Measurements from ENCODE around the gene POPDC2.

Gene POPDC2

DNA sequence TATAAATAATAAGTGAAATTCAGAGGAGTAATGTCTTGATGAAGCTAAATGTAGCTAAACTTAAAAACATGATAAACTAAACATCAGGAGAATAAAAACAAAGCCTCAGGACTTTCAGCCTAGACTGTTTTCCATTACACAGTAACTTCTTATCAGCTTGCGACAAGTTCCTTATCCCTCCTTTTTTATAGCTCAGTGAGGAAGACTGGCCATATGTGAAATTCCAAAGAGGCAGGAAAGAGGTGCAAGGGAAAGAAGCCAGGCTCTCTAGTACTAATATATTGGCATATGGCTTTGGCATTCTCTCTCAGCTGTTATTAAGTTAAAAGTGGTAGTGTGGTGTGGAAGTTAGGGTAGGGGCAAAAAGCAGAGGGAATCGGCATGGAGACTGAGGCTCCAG lies 12.4 kb upstream of the POPDC2 start:
- DNase-seq (ENCODE audit: low read depth in 2 of 2), result no peak

DNA sequence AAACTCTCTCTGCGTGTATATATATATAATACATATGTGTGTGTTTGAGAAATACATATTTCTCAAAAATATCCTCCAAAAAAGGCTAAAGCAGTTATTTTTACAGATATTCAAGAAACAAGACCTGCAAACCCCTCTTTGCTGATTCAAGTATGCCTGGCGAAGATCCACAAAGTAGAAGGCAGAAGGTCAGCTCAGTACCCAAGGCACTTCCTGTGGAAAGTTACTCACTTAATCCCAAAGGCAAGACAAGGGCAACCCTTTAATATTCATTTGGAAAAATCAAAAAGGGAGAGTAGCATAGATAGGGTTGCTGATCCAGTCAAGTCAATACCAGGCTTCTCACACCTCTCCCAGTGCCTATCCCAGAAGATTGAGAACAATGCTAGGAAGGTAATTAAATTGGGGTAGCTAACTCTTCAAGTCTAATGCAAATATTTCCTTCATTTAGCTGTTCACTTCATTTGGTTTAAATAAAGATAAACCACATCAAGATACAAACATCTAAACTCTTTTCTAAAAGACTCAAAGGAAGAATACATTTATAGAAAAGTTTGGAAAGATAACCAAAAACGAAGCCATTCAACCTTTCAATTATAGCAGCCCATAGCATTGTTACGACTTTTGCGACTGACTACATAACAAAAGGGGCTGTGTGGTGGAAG lies 9.6 kb upstream of the POPDC2 start:
- no peak for DNase-seq (ENCODE audit: low read depth in 2 of 2)

DNA sequence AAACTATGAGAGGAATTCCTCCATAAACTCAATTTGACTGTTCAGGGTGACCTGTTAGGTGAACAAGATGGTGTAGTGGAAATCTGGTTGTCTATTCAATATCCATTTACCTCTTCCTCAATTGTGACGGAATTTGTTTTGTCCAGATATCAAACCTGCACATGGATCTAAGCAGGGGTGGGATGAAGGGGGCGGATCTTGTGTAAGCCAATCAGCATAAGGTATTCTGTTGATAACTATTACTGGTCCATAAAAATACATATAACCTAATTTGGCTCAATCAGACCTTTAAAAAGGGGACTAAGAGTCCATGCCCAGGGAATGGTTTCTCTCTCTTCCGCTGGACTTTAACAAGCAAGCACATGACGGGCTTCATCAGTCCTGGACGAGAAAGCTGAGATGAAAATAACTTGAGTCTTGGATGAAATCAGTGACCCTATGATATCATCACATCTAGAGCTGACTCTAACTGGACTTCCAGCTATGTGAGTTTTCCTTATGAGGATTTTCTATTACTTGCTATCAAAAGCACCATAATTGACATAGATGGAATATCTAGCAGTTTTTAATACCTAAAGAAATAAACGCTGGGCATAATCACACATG lies 5.7 kb upstream of the POPDC2 start:
- DNase-seq (ENCODE audit: low read depth in 2 of 2), result no peak

DNA sequence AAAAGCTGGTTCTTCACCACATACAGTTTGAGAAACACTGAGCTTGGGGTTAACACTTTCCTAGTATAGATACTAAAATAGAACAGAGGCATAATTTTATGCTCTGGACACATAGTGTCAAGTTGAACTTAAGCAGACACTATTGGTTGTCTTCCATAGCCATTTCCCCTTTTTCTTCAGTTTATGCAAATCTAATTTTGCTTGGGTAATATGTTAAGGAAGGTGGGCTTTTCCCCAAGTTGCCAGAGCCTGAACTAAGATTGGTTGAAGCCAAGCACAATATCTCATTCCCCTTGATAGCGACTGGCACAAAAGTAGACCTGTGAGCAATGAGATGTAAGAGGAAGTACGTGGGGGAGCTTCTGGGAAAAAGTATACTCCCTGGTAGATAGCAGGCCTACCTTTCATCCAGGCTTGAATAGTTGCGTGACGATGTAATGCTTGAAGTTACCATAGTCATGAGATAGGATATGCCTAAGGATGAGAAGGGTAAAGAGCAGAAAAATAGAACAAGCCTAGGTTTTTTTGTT lies 4.5 kb upstream of the POPDC2 start:
- DNase-seq (ENCODE audit: low read depth in 2 of 2), result no peak

DNA sequence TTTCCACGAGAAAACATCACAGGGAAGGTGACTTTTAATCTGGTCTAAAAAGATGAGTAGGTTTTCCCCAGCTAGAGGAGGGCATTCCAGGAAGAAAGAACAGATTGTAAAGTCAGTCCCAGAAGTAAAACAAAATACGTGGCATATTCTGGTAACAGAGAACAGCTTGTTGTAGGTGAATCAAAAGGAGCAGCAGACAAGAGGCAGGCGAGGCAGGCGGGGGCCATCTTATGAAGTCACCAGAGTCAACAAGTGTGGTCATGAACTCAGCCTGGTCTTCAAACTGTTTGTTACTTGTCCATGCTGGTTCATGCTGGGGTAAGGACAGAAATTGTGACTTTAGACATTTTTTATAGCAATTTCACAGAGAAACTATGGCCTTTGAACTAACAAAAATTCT lies 4.0 kb upstream of the POPDC2 start:
- no peak for DNase-seq (ENCODE audit: low read depth in 2 of 2)

DNA sequence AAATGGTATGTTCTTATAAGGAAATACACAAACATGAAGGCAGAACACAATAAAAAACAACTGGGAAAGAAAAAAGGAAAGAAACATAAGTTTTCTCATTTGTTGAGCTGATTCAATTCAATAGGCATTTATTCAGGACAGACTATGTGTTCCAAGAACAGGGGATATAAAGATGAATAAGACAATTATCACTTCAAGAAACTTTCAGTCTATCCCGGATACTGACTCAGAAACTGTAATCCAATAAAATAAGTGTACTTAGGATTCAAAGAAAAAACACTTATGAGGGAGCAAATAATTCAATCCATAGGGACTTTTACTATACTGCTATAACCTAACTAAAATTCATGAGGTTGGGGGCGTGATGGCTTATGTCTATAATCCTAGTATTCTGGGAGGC lies 3.5 kb upstream of the POPDC2 start:
- no peak for DNase-seq (ENCODE audit: low read depth in 2 of 2)

DNA sequence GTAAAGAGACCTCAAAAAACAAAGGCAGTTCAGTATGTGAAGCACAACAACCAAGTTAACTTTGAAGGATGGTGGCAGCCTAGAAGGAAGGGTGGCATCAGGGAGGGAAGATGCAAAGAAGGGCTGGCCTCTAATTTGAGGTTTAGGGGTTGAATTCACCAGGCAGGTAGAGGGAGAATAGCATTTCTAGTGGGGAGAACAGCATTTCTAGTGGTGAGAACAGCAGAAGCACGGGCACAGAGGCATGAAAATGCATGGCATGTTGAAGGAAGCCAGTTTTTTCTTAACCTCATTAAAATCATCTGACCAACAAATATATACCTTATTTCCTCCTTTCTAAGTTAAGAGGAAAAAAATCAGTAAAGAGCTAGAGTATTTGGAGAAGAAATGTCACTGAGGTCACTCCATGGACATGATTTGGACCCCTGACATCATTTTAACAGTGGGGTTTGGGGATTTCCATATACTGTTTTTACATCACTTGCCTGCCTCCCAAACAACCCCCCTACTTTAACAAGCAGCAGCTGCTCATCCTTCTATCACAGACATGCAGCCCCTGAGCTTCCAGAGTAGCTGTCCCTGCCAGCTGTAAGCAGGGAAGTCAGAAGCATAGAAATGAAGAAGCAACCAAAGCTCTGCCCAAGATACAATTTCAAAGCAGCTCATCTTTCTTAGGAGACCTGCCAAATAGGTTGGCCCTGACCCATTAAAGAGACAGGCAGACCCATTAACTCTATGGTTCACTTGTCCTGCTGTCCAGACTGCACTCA lies 2.4 kb upstream of the POPDC2 start:
- no peak for DNase-seq (ENCODE audit: low read depth in 2 of 2)

DNA sequence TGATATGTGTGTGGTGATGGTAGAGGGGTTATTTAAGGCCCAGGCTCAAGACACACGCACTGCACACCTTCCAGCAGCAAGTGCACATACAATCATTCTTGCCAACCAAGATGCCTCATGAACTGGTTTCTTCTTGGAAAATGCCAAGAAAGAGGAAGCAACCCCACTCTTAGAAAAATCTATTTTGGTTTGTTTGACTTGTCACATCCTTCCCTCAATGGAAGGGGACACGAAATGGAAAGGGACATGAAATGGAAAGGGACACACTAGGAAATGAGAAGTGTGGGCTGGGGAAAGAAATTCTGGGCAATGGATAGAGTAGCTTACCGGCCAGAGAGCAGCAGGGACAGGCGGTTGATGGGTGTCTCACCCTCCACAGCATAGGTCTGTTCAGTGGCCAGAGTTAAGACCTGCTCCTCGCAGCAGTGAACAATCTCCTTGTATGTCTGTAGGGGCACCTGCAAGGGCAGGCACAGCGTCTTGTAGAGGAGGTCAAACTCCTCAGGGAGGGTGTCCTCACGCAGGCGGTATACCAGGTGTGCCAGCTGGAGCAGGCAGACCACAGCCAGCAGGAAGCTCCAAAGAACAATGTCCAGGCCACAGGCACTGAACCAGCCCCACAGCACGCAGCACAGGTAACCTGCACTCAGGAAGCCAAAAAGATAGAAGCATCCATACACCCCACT lies 640 bp downstream of the POPDC2 start:
- no peak for DNase-seq (ENCODE audit: low read depth in 2 of 2)

DNA sequence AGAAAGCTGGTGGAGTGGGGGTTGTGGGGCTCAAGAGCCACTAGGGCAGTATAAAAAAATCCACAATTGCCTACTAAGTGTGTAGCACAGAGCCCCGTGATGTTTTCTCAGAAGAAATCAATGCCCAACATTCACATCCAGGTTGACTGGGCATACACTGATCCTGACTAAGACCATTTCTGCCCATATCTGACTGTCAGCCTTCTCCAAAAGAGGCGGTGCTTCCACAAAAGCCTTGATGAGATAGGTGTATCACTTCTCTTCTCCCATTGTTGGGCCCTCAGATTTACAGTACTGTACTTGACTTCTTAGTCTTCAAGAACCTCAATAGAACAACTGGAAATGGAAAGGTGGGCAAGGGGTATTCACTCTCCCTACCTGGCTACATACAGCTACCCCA lies 1.4 kb downstream of the POPDC2 start:
- DNase-seq (ENCODE audit: low read depth in 2 of 2), result no peak

DNA sequence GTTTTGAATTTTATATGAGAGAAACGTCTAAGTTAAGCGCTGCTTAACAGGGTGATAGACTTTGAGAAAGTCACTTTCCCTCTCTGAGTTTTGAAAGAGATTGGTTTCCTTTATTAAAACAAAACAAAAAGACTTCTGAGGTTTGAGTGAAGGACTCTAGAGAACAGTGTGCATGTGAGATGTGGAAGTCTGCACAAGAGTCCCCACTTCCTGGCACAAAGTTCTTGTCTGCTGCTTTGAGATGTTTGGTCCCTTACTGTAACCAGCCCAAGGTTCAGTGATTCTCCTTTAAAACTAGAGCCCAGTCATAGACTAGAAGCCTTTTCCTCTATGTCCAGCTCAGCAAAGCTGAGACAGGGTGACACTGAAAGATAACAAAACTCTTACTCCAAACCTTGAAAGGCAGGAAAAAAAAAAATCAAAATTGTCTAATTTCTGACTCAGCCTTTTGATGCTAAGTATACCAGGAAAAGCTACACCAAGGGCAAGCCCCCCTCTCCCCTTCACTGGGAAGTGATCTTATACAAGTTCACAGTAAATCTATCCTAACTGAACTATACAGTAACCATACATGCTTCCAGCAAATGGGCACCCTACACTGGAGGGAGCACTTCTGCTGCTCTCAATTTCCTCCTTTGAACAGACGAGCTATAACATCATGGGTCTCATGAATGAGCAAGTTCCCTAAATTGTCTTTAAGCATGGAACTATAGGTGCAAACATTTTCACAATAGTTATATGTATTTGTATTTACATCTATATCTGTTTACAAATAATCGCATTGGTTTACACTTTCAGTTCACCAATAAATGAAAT lies 2.3 kb downstream of the POPDC2 start:
- DNase-seq (ENCODE audit: low read depth in 2 of 2), result no peak

DNA sequence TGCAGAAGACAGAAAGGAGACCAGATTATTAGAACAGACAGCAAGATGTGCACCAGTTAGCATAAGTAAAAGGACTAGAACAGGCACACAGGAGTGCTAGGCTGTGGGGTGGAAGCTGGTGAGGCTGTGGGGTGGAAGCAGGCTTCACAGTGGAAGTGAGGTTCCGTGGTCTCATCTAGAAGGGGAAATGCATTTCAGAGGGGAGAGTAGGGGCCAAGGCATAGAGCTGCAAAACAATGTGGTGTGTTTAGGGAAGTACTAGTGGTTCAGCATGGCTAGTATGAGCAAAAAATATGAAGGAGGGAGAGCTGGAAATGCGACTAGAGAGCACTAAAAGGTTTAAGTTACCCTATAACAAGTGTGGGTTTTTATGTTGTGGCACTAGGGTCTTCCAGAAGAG lies 6.5 kb downstream of the POPDC2 start:
- DNase-seq (ENCODE audit: low read depth in 2 of 2), result no peak

DNA sequence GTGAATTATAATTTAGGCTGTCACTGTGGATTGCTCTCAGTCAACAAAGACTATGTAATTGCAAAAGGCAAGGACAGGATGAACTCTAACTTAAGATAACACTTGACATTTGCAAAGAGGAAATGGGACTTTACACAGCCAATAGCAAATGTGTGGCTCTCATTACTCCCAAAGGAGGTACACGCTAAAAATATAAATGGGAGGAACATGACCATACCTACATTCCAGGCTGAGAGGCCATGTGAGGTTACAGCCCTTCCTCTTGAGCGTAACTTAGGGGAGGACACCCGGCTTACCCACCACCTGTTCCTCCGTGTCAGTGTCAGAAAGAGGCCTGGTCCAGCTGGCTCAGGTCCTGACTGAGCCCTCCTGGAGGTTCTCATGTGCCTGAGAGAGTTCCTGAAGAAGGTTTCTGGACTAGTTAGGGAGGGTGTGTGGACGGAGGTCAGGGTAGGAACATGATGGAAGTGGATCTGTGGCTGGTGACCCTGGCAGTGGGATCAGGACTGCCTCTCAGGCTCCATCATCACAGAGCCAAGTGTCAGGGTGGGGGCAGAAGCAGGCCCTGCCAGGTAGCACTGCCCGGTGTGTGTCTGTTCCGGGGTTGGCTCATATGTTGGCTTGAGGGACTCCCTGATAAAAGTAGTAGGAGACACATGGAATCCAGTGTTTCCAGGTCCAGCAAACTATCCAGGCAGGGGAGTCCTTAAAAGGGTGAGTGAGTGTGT lies 7.9 kb downstream of the POPDC2 start:
- no peak for DNase-seq (ENCODE audit: low read depth in 2 of 2)

DNA sequence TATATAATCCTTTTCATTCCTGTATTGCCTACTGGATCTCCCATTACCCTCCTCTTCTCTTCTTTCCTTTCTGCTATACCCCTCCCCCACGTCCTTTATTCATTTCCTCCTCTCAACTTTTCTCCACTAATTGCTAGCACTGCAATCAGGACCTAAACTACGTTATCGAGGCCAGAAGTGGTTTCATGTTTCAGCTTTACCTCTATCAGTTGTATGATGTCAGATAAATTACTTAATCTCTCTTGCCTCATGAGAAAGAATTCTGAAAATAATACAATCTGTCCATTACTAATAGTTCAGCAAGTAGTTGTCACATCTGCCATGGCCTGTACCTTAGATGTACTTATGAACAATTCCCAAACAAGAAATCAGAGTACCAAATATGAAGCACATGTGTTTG lies 10.6 kb downstream of the POPDC2 start:
- no peak for DNase-seq (ENCODE audit: low read depth in 2 of 2)

DNA sequence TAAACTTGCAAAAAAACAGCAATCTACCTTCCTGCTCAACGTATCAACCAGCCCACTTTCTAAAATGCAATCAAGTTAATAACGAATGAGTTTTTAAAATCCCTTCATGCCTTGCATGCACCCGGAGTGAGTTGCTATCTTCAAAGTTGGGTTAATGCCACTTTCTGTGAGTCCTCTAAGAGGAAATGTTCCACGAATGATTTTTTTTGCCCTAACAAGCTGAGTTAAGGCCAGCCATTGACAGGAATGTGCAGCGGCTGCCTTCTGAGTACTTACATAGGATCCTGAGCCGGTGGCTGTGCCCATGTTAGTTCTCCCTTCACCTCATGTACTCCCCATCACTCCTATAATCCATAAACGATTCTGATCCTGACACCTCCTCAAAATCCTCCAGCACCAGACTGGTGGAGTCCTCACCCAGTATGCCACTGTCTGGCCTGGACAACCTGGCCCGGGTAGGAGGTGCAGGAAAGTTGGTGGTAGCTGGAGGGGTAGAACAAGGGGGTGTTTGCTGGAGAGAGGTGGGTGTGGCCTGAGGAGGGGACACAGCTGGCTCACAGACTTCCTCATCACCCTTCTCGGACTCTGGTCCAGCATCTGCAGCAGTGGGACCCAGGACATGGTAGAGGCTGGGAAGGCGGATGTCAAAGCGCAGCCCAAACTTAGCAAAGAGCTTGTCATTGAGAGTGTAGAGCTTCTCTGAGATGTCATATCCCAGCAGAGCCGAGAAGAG lies 12.4 kb downstream of the POPDC2 start:
- no peak for DNase-seq (ENCODE audit: low read depth in 2 of 2)

DNA sequence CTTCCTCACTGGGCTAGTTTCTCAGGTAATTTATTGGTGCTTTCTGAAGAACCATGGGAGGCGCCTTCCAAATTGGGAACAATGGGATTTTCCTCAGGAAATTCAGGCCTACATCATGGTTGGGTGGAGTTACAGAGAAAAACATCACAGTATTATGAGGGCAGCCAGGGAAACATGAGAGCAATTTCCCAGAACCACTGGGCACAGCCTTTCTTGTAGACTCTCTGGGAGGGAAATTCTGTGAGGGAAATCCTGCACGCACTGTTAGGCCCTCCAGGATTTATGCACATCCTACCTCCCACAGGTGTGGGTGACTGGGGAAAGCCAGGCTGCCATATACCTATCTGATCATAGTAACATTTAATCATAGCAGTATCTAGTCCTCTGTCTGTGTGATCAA lies 13.2 kb downstream of the POPDC2 start:
- no peak for DNase-seq (ENCODE audit: low read depth in 2 of 2)

DNA sequence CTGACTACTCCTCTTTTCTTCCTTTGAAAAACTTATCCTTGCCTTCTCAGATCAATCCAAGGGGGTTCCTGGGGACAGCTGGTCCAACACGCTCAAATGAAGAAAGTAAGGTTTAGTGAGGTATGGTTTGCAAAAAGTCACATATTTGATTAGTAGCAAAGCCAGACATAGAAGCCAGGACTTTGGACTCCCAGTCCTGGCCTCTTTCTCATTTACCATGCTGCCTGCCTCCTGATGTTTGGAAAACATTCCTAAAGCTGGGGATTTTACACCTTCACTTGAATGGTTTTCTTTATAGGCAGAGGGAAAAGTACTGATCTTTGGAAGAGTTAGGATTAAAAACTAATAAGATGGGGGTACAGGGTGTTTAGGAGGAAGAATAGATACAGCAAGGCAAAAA lies 14.6 kb downstream of the POPDC2 start:
- DNase-seq (ENCODE audit: low read depth in 2 of 2), result no peak

DNA sequence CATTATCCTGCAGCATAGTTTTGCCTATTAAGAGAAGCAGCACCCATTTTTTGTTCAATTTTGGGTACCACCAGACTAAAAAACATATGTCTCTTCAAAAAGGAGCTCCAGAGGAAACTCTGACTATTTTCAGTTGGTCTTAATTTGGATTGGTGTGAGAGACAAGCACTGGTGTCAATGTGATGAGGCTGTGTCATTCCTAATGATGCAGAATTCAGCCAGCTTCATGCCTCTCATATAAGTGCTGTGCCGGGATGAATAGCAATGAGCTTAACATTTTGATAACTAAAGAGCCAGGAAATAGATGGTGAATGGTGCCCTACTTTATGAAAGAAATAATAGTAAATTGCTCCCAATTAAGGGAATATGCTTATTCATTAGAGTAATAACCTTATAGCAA lies 15.9 kb downstream of the POPDC2 start:
- no peak for DNase-seq (ENCODE audit: low read depth in 2 of 2)

DNA sequence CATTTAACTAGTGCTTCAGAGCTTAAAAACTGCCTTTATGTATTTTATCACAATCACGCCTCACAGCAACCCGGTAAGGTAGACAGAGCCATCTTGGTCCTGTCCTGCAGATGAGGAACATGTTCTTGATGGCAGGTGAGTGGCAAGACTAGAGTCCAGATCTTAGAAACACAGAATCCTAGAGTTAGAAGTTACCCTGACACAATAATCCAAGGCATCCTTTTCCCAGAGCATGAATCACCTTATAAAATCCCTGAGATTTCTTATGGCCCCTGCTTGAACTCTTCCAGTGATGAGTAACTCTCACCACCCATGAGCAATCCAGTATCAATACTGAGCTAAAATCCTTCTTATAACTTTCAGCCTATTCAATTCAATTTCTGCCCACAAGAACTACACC lies 16.9 kb downstream of the POPDC2 start:
- DNase-seq (ENCODE audit: low read depth in 2 of 2), result no peak

DNA sequence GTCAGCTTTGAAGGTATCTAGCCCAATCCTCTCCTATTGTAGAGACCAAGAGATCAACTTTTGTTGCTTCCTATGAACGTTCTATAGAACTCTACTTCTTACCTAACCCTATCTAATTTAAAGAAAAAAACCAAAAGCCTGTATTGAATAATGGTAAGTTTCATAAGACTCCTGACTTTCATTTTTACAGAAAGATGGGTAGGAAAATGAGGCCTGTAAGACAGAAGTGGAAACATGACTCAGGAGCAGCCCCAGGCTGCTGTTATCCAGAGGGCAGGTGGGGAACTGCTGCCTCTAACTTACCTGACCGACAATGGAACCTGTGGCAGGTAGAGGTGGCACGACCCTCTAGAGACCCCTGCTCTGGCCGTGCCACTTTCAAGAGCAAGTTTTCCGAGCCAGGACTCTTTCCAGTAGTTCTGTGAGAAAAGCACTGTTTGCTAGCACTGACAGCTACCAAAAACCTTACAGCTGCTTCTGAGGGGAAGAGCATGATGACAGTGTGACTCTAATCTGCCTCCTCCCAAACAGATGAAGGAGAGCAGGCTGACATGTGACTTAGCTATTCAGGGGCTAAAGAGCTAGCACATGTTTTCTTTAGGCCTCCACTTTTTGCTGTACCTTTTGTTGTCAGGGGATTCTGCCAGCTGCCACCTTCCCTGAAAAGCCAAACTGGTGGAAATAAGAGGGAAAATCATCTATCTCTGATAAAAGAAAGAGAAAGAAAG lies 17.5 kb downstream of the POPDC2 start:
- no peak for DNase-seq (ENCODE audit: low read depth in 2 of 2)

DNA sequence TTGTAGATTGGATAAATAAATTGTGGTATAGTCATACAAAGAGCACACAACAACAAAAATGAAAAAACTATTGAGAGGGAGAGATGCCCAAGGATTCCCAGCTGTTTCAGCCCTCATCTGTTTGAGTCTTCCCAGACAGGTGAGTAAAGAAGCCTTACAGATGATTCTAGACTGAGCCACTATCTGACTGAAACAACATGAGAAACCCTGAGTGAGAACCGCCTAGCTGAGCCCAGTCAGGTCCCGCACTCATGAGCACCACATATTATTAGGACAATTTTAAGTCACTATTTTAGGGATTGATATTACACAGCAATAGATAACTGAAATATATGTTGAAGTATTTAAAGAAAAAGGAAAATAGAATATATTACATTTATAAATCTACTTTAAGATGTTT lies 19.0 kb downstream of the POPDC2 start:
- DNase-seq (ENCODE audit: low read depth in 2 of 2), result no peak
